GM06990 (cell line): ENCODE measurements around the gene STAG2.

Experiments used
- DNase-seq: peaks from one replicate; pipeline ENCODE4 v3.0.0-alpha.2; 2011; ENCODE audit not compliant: insufficient read length; ENCODE audit errors: extremely low read depth
- H3K27me3 ChIP-seq: replicated peaks from 2 replicates; pipeline ENCODE4 v1.6.0; 2011; ENCODE audit warnings: low read length; ENCODE audit not compliant: control insufficient read depth, insufficient read depth
- H3K36me3 ChIP-seq: 2 replicates; pipeline ENCODE4 v1.5.1; 2011; ENCODE audit warnings: low read length; ENCODE audit not compliant: control insufficient read depth, insufficient read depth
- H3K4me3 ChIP-seq: replicated peaks from 2 replicates; pipeline ENCODE4 v1.5.1; 2011; ENCODE audit warnings: low read depth, mild to moderate bottlenecking, control low read depth, low read length
- TF ChIP-seq, protein P1 (sequence below): IDR thresholded peaks from 2 replicates; pipeline ENCODE4 v1.5.1; 2011; ENCODE audit warnings: low read length, control low read depth, mild to moderate bottlenecking, inconsistent platforms; ENCODE audit not compliant: insufficient read depth, poor library complexity, severe bottlenecking

Gene STAG2

DNA sequence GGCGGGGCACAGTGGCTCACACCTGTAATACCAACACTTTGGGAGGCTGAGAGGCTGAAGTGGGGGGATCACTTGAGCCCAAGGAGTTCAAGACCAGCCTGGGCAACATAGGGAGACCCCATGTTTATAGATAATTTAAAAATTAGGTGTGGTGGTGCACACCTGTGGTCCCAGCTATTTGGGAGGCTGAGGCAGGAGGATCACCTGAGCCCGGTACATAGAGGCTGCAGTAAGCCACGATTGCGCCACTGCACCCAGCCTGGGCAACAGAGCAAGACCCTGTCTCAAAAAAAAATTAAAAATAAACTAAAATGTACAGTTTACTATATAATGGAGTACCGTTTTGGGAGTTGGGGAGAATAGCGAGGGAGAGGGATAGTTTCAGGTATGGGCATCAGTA lies 4.2 kb downstream of the STAG2 start:
- DNase-seq: no peak
- Histone ChIP-seq H3K36me3 (no peaks in the 10 kb centered on the region), H3K4me3 (no peak overlapping the region), H3K27me3 (no peaks in the 10 kb centered on the region)
- TF ChIP-seq, protein P1, sequence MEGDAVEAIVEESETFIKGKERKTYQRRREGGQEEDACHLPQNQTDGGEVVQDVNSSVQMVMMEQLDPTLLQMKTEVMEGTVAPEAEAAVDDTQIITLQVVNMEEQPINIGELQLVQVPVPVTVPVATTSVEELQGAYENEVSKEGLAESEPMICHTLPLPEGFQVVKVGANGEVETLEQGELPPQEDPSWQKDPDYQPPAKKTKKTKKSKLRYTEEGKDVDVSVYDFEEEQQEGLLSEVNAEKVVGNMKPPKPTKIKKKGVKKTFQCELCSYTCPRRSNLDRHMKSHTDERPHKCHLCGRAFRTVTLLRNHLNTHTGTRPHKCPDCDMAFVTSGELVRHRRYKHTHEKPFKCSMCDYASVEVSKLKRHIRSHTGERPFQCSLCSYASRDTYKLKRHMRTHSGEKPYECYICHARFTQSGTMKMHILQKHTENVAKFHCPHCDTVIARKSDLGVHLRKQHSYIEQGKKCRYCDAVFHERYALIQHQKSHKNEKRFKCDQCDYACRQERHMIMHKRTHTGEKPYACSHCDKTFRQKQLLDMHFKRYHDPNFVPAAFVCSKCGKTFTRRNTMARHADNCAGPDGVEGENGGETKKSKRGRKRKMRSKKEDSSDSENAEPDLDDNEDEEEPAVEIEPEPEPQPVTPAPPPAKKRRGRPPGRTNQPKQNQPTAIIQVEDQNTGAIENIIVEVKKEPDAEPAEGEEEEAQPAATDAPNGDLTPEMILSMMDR: no peak

DNA sequence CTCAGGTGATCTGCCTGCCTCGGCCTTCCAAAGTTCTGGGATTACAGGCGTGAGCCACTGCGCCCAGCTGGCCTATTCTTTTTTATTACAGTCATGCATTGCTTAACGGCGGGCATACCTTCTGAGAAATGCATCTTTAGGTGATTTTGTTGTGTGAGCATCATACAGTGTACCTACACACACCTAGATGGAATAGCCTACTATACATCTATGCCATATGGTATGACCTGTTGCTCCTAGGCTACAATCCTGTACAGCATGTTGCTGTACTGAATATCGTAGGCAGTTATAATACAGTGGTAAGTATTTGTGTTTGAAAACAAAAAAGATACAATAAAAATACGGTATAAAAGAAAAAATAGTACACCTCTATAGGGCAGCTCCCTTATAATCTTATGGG lies 6.0 kb downstream of the STAG2 start:
- DNase-seq: no peak
- TF ChIP-seq, protein P1: no peak
- no peaks in the 10 kb centered on the region for H3K27me3 ChIP-seq
- no peak overlapping the region for H3K4me3 ChIP-seq
- no peaks in the 10 kb centered on the region for H3K36me3 ChIP-seq

DNA sequence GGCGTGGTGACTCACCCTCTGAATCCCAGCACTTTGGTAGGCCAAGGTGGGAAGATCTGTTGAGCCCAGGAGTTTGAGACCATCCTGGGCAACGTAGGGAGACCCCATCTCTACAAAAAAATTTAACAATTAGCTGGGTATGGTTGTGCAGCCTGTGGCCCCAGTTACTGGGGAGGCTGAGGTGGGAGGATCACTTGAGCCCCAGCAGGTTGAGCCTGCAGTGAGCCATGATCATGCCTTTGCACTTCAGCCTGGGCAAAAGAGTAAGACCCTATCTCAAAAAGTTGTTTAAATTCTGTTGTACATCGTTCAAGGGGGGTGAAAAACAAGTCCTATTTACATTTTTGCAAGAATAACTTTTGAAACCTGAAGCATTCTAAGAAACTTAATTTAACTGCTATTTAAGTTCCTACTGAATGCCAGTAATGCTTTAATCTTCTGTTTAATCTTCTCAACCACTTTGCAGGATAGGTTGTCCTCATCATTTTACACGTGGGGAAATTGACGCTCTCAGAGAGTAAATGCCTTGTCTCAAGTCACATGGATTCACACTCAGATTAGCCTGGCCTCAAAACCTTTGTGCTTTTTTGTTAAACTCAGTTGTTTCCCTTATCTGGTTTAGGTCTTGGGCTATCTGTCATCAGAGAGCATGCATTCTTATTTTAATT lies 7.0 kb downstream of the STAG2 start:
- TF ChIP-seq, protein P1: no peak
- Histone ChIP-seq H3K4me3 (no peak overlapping the region), H3K36me3 (no peaks in the 10 kb centered on the region), H3K27me3 (no peaks in the 10 kb centered on the region)
- no peak for DNase-seq

DNA sequence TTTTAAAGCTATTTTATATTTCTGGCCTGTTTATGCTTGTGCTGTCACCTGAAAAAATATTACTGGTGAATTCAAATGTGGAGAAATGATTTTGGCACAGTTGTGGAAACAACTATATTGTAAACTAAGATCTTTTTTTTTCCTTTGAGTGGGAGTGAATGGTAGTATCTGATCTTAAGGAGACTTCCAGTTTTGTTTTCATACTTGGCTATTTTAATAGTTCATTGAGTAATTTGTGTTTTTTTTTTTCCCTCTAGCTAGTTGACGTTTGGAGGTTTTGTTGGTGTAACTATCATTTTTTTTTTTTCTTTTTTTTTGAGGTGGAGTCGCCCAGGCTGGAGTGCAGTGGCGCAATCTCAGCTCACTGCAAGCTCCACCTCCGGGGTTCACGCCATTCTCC lies 10.5 kb downstream of the STAG2 start:
- DNase-seq: no peak
- TF ChIP-seq, protein P1: no peak
- no peak overlapping the region for H3K4me3 ChIP-seq
- H3K27me3 ChIP-seq: no peaks in the 10 kb centered on the region
- no peaks in the 10 kb centered on the region for H3K36me3 ChIP-seq

DNA sequence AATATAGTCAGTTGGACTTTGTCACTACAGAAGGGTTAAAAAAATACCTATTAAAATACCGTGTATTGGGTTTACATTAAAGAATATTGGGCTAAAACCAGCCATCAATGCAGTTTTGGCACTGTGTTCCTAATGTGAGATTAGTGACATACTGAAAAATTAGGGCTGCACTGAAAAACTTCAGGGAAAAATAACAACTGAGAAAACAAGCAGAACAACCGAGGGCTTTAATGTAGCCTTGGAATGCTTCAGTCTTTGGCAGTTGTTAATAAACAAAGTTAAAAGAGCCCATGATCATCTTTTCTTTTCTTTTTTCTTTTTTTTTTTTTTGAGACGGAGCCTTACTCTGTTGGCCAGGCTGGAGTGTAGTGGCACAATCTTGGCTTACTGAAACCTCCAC lies 12.4 kb downstream of the STAG2 start:
- Histone ChIP-seq H3K4me3 (no peak overlapping the region), H3K27me3 (no peaks in the 10 kb centered on the region), H3K36me3 (no peaks in the 10 kb centered on the region)
- TF ChIP-seq, protein P1: no peak
- no peak for DNase-seq

DNA sequence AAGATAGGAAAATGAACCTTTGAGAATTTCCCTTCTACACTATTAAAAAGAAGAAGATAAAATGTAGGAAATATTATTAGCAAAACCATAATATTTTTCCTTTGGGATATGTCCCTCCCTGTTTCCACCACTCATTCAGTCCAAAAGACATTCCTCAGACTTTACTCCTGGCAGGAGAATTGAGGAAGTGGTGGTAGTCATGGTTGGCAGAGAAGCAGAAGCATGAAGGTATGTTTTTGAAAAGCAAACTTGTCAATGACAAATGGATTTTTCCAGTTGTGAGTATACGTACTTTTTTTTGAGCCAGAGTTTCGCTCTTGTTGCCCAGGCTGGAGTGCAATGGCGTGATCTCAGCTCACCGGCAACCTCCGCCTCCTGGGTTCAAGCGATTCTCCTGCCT lies 13.7 kb downstream of the STAG2 start:
- no peak overlapping the region for H3K4me3 ChIP-seq
- H3K27me3 ChIP-seq: no peaks in the 10 kb centered on the region
- TF ChIP-seq, protein P1: no peak
- H3K36me3 ChIP-seq: no peaks in the 10 kb centered on the region
- DNase-seq: no peak
